ENCODE results near the gene FLNC. TPM values are rescaled to one million over a fixed set of nuclear protein-coding genes. Genes with fewer than 3 reads are reported as not detected.

Gene FLNC
- total RNA-seq, 1 donor from 2014 or later: 1,540 TPM

GRCh38 chr7:128846781-128847444, 16.7 kb downstream of the FLNC start:
- no peak for DNase-seq

- no peak for DNase-seq
Measured at GRCh38 chr7:128847721-128848211, 17.6 kb downstream of the FLNC start.

GRCh38 chr7:128848289-128849155, 18.3 kb downstream of the FLNC start:
- no peak for DNase-seq

- no peak for DNase-seq
Measured at GRCh38 chr7:128849156-128849515, 18.9 kb downstream of the FLNC start.

- DNase-seq: no peak
Measured at GRCh38 chr7:128849804-128850490, 19.7 kb downstream of the FLNC start.

- no peak for DNase-seq
Measured at GRCh38 chr7:128852537-128853254, 22.5 kb downstream of the FLNC start.

GRCh38 chr7:128853799-128854198, 23.6 kb downstream of the FLNC start:
- DNase-seq: no peak

GRCh38 chr7:128854396-128854795, 24.2 kb downstream of the FLNC start:
- no peak for DNase-seq

- no peak for DNase-seq
Measured at GRCh38 chr7:128855559-128855958, 25.4 kb downstream of the FLNC start.

GRCh38 chr7:128856001-128856718, 26.0 kb downstream of the FLNC start:
- DNase-seq: no peak

GRCh38 chr7:128858380-128859231, 28.4 kb downstream of the FLNC start:
- no peak for DNase-seq

- no peak for DNase-seq
Measured at GRCh38 chr7:128859232-128860157, 29.3 kb downstream of the FLNC start.

- DNase-seq: peak; percentile 67
Measured at GRCh38 chr7:128860158-128861073, 30.2 kb downstream of the FLNC start.

GRCh38 chr7:128861957-128862570, 31.9 kb downstream of the FLNC start:
- no peak for DNase-seq

- peak; percentile 99 for DNase-seq
Measured at GRCh38 chr7:128862571-128863432, 32.6 kb downstream of the FLNC start, which contains the start of gene ATP6V1F. ATP6V1F (plus strand) TSS chr7:128862856; CDS start chr7:128862905, 49 bp downstream.

GRCh38 chr7:128863433-128863989, 33.3 kb downstream of the FLNC start:
- peak; percentile 62 for DNase-seq
